Skeletal muscle cell (primary cell): Measurements from ENCODE around the gene KSR2.
A peak's percentile ranks its signal among the peaks of the same experiment; 100 is the strongest.
"Not testable (repeated sequence)": the region's sequence is repeated elsewhere in the genome, so short reads cannot be mapped to it uniquely, and the experiment has no call there.

Experiments
- DNase-seq: peaks from one replicate; pipeline ENCODE4 v3.0.0-alpha.2; 2010; ENCODE audit warnings: low read depth
- H3K4me3 ChIP-seq: 2 replicates; pipeline ENCODE4 v1.5.1; 2011; ENCODE audit warnings: low read depth, mild to moderate bottlenecking, control low read depth, low read length, moderate library complexity

KSR2 gene

DNA sequence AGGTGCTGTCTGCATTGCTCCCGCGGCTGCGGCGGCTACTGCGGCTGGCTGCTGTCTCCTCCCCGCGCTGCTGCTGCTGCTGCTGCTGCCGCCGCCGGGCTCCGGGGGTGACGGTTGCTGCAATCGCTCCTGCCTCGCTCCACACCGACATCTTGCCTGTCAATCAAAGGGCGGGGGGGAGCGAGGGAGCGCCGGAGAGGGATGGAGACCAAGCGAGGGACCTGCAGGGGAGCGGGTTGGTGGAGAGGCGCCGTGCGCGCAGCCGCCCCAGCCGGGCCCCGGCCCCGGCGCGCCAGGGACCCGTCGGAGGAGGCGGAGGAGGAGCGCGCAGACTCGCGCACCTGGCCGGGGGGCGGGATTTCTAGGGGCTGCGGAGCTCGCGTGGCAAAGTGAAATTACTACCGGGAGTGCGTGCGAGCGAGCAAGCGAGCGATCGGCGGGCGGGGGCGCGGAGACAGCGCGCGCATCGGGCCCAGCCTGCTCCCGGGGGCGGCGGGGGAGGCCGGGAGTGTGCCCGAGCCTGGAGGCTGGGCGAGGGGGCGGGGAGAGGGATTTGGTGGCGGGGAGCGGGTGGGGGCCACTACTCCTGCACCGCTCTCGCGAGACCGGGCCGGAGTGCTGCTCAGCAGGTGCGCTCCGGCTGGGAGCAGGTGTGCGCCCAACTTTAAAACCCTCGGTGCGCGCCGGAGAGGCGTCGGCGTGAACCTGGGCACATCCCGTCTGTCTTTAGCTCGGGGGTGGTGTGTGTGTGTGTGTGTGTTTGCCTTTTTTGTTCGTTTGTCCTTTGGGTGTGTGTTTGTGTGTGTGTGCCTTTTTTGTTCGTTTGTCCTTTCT lies at the start of gene KSR2:
TSS of gene KSR2 (minus strand) at position 165 of the 834 bp plus-strand sequence. CDS start 735 bp downstream, outside the sequence.
- DNase-seq = no peak
- H3K4me3 ChIP-seq = peak within 1 kb of the TSS; percentile 48

DNA sequence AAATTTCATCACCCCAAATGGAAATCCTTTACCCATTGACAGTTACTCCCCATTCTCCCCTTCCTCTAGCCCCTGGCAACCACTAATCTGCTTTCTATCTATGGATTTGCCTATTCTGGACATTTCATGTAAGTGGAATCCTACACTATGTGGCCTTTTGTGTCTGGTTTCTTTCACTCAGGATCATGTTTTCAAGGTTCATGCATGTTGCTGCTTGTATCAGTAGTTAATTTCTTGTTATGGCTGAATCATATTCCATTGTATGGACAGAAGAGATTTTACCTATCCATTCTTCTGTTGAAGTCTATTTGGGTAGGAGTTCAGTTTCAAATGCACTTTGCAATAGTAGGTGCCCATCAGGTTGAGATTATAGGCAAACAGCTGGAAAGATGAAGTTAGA lies 49.1 kb upstream of the KSR2 start:
- H3K4me3 ChIP-seq = no peak overlapping the region
- no peak for DNase-seq

DNA sequence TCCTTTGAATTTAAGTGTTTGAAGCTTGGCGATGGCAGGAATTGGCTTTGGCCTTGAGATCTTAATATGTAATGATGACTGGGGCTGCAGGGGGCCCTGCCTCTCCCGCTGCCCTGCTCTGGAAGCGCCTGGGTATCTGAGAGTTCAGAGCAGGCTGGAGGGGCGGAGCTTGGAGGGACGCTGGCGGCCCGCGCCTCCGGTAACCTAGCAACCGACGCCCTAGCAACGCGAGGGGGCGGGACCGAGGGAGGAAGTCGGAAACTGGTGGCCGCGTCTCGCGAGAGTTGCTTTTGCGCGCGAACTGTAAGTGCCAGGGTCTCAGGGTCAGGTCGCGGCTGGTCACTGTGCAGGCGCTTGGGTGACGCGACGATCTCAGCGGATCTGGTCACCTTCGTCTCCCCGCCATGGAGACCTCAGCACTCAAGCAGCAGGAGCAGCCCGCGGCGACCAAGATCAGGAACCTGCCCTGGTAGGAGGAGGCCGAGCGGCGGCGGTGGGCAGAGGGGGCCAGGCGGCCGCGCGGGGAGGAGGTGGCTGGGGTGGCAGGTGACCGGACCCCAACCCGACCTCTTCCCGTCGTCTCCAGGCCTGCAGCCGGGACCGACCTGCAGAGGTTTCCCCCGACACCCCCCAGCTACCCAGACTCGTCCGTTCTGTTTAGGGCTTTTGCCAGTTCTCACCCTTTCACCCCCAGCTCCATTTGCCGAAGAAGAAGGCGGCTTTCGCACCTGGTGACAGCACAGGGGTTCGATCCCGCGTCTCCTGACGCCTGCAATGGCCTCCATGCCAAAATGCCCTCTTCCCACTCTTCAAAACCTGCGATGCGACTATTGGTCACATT lies 47.9 kb upstream of the KSR2 start, which contains the start of gene RFC5:
TSS of gene RFC5 (plus strand) at position 280 of the 841 bp plus-strand sequence. CDS start at position 405, 125 bp downstream.
- peak; percentile 89 for DNase-seq
- H3K4me3 ChIP-seq = peak within 1 kb of the TSS; percentile 74

DNA sequence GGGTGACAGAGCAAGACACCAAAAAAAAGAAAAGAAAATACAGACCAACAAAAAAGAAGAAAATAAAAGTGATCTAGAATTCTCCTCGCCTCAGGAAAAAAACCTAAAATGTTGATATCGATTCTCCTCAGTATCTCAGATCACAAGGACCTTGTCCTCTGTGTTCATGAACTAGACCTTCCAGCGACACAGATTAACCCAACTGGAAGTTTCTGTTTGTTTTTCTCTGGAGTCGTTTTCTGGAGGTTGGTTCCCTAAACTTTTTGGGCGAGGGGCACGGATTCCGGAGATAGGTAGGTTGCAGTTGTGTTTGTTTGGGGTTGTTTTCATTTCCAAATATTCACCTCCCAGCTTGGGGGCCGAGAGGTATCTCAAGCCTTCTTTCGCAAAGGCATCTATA lies 47.2 kb upstream of the KSR2 start:
- H3K4me3 ChIP-seq = peak overlapping the region; percentile 74
- no peak for DNase-seq

DNA sequence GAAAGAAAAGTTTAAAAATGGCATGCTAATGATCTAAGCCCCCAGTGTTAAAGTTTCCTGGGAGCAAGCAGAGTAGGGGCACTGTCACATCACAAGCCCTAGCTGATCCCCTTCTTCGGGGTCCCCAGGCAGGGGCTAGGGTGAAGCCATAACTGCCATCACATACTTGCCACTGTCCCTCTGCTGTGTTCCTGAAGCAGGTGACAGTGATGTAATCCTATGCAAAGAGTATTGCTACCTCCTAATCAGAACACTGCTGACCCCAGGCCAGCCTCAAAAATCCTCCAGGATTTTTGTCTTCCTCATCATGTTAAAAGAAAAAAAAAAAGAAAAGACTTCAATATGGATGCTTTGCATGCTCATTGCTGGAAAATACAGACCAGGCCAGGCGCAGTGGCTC lies 46.5 kb upstream of the KSR2 start:
- no peak for DNase-seq
- H3K4me3 ChIP-seq = no peak overlapping the region

DNA sequence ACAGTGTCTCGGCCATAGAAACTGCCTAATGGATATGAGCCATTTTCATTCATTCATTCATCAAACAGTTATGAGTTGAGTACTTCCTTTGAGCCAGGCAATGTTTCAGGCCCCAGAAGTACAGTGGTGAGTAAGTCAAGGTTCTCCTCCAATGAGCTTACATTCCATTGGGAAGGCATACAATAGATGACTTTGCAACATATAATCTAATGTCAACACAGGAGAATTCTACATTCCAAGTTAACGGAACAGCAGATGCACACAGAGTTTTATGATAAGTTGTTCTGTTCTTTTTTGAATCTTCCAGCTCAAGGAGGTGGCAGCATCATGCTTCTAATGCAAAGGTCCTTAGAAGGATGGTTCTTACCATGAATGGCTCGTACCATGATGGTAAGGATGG lies 44.5 kb upstream of the KSR2 start:
- no peak overlapping the region for H3K4me3 ChIP-seq
- DNase-seq = no peak

DNA sequence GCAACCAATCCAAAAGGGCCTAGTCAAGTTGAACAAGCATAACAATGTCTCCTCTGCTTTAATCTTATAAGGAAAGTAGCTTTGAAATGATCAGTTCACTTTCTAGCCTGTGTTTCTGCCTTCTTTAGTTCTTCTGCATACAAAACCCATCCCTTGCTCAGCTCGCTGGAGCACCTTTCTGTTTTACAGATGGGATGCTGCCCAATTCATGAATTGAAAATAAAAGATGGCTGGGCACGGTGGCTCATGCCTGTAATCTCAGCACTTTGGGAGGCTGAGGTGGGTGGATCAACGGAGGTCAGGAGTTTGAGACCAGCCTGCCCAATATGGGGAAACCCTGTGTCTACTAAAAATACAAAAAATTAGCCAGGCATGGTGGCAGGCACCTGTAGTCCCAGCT lies 43.2 kb upstream of the KSR2 start:
- no peak overlapping the region for H3K4me3 ChIP-seq
- DNase-seq = no peak

DNA sequence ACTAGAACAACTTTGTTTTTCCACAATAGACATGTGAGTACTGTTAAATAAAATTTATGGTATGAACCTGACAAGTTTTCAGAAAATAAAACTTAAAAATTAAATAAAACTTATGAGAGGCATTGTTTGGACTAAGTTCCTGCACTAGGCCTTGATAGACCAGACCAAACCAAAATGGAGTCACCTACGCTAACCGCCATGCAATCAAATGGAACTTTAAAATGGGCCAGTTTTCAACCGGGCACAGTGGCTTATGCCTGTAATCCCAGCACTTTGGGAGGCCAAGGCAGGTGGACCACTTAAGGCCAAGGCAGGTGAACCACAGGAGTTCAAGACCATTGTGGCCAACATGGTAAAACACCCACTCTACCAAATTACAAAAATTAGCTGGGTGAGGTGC lies 42.6 kb upstream of the KSR2 start:
- no peak for DNase-seq
- no peak overlapping the region for H3K4me3 ChIP-seq

DNA sequence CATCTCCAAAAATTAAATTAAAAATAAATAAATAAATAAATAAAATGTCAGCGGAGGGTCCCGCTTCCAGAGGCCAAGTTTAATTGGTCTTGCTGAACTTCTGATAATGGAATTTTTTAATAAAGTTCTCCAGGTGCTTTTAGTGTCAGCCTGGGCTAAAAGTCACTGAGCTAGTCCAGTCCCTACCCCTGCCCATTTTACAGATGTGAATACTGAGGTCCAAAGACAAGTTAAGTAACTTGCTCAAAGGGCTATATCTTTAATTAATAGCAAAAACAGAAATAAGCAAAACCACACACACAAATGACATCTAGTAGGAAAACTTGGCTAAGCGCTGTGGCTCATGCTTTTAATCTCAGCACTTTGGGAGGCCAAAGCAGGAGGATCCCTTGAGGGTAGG lies 42.1 kb upstream of the KSR2 start:
- DNase-seq = no peak

DNA sequence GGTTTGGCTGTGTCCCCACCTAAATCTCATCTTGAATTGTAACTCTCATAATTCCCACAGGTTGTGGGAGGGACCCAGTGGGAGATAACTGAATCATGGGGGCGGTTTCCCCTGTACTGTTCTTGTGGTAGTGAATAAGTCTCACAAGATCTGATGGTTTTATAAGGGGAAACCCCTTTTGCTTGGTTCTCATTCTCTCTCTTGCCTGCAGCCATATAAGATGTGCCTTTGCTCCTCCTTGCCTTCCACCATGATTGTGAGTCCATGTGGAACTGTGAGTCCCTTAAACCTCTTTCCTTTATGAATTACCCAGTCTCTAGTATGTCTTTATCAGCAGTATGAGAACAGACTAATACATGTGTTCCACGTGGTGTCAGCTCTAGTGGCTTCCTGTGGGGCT lies 31.0 kb upstream of the KSR2 start:
- DNase-seq, H3K4me3 ChIP-seq: not testable (repeated sequence)

More for the DNA sequence above, 42.1 kb upstream of the KSR2 start:
- H3K4me3 ChIP-seq = no peak overlapping the region

DNA sequence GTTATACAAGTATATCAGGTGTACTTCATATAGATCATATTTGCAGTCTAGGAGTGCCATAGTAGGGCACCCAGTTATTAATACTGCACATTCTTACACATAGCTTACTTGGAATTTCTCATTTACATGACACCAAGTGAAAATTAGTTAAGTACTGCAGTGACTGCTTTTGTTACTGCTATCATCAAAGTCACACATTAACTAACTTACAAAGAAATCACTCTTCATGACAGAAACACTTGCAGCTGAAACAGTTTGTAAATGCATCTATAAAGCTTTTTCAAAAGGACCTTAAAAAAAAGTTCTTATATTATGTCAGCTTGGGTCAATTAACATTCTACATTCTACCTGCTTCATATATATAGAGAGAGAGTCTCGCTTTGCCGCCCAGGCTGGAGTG lies 29.9 kb upstream of the KSR2 start:
- DNase-seq = no peak

DNA sequence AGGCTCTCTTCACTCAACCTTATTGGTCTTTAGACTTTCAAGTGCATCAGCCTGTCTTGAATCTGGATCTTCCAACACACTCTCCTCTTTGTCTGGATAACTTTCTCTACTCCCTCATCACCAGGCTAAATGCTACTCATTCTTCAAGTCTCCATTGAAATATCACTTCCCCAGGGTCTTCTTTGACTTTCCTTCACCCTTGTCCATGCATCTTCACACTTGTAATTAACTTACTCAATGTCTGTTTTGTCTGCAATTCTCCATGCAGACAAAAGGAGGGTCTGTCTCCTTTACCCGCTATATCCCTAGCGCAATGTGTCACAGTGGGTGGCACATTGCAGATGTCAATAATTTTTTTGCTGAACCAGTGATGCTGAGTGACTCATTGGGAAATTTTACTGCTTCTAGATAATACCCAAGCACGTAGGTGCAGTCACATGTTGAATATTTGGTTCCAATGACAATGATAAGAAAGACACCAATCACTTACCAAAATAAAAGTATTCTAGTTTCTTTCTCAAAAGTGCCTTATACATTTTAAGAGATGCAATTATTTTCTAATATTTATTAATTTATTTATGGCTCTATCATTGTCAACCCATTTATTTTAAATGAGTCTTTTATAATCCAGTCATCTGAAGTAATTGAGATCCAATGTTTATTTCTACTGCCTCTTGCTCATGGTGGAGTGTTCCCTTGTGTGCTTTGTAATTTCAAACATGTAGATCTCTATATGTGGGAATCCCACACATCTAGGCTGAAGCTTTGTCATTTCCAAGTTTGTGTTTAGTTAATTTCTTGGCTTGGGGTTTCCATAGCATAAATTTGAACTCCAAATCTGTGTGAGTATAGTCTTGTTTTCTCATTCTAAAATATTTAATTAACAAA lies 26.0 kb upstream of the KSR2 start:
- DNase-seq = no peak

More for the DNA sequence above, 29.9 kb upstream of the KSR2 start:
- H3K4me3 ChIP-seq = no peak overlapping the region

DNA sequence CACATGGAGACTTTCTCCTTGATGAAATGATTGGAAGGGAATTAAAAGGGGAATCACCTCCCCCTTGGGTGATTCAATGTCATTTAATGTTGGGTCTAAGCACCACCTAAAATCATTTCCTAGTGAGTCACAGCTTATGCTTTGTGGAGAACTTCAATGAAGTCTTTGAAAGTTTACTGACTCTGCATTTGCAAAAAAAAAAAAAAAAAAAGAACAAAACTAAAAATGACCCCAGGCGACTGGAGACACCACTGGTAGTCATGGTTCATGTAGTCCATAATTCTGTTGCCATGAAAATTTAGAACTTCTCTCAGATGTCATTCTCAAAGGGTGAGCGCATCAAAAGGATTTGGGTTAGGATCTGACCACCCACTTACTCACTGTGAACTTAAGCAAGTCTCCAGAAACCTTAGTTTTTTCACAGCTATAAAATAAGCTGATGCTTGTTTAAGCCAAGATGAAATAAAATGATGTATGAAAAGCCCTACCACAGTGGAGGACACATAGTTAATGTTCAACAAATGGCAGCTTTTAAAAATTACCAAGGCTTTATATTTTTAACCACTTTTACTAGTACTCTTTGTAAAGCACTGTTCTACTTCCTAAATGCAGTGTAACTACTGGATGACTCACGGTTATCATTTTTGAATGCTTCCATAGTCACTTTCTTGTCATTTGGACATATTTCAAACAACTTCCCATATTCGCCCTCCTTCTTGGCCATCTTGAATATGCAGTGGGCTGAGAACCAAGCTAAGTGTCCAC lies 18.1 kb upstream of the KSR2 start:
- peak; percentile 30 for DNase-seq
- H3K4me3 ChIP-seq = no peak overlapping the region

More for the DNA sequence above, 26.0 kb upstream of the KSR2 start:
- no peak overlapping the region for H3K4me3 ChIP-seq

DNA sequence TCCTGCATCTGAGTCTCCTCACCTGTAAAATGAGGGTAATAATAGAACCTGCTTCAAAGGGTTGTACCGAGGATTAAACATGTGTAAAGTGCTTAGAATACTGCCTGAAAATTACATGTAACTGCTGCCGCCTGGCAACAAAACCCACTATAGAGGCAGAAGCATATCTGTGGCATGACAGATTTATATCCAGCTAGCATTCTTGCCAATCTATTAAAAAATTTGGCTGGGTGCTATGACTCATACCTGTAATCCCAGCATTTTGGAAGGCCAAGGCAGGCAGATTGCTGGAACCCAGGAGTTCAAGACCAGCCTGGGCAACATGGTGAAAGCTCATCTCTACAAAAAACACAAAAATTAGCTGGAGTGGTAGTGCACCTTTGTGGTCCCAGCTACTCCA lies 16.4 kb upstream of the KSR2 start:
- no peak for DNase-seq
- no peak overlapping the region for H3K4me3 ChIP-seq

DNA sequence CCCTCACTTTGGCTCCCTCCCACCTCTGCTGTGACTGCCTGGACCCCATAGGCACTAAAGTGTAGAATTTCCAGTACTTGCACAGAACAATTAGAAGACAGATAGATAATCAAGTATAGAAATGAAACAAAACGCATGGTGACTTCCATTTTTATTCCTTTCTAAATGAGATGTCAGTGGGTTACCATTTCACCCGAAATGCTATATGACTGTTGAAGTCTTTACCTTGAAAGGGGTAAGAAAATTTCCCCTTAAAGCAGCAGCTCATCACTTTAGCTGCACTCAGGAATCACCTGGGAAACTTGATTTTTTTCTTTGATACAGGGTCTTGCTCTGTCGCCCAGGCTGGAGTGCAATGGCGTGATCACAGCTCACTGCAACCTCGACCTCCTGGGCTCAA lies 12.5 kb upstream of the KSR2 start:
- H3K4me3 ChIP-seq = no peak overlapping the region
- DNase-seq = no peak

DNA sequence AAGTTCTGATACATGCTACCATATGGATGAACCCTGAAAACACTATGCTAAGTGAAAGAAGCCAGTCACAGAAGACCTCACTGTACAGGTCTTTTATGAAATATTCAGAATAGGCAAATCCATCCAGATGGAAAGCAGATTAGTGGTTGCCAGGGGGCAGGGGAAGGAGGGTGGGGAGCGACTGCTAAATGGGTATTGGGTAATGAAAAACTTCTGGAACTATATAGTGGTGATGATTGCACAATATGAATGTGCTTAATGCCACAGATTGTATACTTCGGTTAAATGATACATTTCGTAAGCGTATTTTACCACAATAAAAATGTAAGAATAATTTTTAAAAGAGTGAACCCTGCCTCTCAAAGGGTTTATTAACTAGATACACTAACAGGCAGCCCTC lies 11.8 kb upstream of the KSR2 start:
- H3K4me3 ChIP-seq = no peak overlapping the region
- DNase-seq = peak; percentile 8

DNA sequence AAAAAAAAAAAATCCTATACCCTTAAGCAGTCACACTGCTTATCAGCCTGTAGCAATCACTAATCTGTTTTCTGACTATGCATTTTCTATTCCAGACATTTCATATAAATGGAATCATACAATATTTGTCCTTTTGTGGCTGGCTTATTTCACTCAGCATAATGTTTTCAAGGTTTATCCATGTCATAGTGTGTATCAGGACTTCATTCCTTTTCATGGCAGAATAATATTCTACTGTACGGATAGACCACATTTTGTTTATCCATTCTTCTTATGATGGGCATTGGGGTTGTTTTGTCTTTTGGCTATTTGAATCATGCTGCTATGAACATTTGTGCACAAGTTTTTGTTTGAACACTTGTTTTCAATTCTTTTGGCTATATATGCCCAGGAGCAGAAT lies 8.6 kb upstream of the KSR2 start:
- no peak overlapping the region for H3K4me3 ChIP-seq
- DNase-seq = no peak

DNA sequence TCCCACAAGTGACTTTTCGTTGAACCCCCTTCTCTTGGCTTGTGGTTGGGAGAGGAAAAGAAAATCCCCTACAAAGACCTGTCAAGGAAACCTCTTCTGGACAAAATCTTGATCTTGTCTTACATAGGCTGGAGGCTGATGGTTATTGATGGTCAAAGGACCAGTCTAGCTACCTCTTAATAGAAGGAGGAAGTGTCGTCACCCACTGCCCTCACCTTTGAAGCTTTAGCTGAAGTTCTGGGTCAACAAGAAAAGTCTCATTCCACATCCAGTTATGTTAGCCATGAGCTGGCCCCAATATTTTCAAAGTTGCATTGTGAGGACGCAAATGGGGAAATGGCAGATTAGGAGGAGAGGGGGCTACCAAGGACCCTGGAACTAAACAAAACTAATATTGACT lies 6.2 kb upstream of the KSR2 start:
- DNase-seq = no peak
- H3K4me3 ChIP-seq = no peak overlapping the region

DNA sequence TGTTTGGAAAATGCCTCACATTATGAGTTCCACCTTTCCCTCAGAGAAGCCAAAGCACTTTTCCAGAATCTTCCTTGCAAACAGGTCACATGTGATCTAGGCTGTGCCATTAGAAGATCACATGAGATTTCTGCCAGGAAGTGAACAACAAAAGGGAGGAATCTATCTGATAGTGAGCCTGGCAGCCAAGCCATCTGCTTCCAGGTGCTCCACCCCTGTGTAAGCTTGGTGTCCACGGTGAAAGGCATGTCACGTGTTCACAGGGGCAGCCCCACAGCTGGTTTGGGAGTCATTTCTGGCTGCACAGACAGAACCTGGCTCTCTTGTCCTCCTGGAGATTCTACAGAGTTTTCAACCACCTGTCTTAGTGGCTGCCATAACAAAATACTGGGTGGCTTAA lies 3.5 kb upstream of the KSR2 start:
- no peak for DNase-seq
- H3K4me3 ChIP-seq = no peak overlapping the region
